Measurements from ENCODE around the gene PLCB4.

- TF ChIP-seq, protein P1, sequence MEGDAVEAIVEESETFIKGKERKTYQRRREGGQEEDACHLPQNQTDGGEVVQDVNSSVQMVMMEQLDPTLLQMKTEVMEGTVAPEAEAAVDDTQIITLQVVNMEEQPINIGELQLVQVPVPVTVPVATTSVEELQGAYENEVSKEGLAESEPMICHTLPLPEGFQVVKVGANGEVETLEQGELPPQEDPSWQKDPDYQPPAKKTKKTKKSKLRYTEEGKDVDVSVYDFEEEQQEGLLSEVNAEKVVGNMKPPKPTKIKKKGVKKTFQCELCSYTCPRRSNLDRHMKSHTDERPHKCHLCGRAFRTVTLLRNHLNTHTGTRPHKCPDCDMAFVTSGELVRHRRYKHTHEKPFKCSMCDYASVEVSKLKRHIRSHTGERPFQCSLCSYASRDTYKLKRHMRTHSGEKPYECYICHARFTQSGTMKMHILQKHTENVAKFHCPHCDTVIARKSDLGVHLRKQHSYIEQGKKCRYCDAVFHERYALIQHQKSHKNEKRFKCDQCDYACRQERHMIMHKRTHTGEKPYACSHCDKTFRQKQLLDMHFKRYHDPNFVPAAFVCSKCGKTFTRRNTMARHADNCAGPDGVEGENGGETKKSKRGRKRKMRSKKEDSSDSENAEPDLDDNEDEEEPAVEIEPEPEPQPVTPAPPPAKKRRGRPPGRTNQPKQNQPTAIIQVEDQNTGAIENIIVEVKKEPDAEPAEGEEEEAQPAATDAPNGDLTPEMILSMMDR (IDR thresholded peaks at IDR 0.05) = no peak
- TF ChIP-seq EZH2phosphoT487 (IDR thresholded peaks at IDR 0.05) = no peak
These were observed 319.4 kb downstream of the PLCB4 start for GRCh38 chr20:9388160-9388812.
